HG02870 (cell line): ENCODE data around the gene ALK.

Source experiments
- ATAC-seq: cut with Tn5 transposase; IDR thresholded peaks from one replicate; pipeline ENCODE4 v1.9.1; 2021; ENCODE audit warnings: mild to moderate bottlenecking, moderate library complexity; ENCODE audit not compliant: unreplicated experiment

Gene ALK

DNA sequence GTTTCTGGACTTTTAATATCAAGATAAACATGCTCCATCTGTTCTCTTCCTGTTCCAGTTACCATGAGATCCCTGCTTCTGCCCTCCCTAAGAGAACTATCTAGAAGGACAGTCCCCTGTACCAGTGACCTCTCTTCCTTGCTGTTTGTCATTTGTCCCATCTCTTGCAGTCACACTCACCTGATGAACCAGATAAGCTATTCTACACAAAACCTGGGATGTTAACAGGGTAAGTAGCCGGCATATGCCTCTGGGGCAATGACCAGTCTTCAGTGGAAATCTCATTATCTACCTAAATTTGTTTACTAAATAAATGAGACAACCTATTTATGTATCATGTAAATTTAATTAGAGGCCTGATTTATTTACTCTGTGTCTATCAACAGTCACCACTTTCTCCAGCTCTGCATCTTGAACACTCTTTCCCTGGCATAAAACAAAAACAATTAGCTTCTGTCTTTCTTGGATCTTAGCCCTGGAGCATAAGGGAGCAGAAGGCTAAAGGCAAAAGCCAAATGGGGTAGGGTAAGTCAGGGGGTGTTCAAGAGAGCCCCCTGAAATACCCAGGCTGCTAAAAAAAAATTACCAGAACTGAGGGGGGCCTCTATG lies 337.7 kb downstream of the ALK start:
- no peak for ATAC-seq

DNA sequence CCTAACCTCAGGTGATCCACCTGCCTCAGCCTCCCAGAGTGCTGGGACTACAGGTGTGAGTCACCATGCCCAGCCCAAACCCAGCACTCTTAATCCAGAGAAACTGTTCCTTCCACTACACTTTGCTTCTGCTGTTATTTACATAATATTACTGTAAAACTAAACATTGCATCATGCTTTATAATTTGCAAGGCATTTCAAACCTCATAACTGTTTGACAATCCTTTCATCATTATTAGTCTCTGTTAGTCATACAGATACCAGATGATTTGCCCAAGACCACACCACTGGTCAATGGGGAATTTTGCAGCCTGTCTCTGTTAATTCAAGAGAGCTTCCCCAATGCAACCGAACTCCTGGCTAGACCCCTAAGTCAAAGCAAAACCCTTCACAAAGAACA lies 338.3 kb downstream of the ALK start:
- ATAC-seq: peak; percentile 82

- ATAC-seq: no peak
These were observed 339.3 kb downstream of the ALK start for GRCh38 chr2:29582062-29582461.

DNA sequence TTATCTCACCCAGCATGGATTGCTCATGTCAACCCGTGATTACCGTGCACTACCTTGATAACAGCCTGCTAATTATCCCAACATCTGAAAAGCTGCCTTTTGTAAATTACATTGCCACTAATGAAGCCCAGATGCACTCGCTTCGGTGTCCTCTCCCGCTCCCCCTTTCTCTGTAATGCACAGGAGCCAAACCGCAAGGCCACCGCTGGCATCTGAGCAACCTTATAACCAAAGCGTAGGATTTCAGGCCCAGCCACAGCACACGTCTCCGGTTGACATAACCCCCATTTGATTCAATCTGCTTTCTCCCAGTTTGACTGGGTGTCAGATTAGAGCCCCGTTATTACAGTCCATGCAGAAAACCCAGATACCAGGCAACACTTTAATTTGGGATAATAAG lies 341.2 kb downstream of the ALK start:
- no peak for ATAC-seq

GRCh38 chr2:29579495-29580169 lies 341.8 kb downstream of the ALK start:
- no peak for ATAC-seq

DNA sequence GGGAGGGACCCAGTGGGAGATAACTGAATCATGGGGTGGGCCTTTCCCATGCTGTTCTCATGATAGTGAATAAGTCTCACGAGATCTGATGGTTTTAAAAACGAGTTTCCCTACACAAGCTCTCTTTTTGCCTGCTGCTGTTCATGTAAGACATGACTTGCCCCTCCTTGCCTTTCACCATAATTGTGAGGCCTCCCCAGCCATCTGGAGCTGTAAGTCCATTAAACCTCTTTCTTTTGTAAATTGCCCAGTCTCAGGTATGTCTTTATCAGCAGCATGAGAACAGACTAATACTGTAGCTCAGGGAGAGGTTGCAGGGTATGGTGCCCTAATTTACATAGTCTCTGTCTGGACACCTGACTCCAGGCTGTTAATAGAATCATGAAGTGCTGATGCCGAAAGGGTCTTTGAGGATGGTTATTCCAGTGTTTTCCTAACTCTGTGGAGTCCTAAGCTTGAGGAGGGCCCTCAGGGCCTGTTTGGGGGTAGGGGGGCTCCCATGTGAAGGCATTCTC lies 343.2 kb downstream of the ALK start:
- no peak for ATAC-seq

DNA sequence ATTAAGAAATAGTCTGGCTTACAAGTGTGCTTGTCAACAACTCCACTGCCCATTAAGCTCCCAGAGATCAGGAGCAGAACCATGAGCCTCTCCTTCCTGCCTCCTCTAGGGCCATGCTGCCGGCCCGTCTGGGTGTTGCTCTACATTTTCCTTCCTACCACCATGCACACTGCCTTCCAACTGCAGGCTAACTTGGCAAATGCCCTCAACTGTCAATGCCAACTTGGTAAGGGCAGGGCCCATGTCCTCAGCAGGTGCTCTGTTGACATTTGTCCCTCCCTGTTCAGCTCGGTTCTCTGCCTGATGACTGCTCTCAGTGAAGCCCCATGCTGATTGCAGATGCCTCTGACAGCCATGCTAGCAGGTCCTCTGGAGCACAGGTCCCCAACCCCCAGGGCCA lies 345.2 kb downstream of the ALK start:
- no peak for ATAC-seq

- no peak for ATAC-seq
These were observed 346.0 kb downstream of the ALK start for GRCh38 chr2:29575370-29575890.

- no peak for ATAC-seq
These were observed 347.8 kb downstream of the ALK start for GRCh38 chr2:29573612-29574011.

DNA sequence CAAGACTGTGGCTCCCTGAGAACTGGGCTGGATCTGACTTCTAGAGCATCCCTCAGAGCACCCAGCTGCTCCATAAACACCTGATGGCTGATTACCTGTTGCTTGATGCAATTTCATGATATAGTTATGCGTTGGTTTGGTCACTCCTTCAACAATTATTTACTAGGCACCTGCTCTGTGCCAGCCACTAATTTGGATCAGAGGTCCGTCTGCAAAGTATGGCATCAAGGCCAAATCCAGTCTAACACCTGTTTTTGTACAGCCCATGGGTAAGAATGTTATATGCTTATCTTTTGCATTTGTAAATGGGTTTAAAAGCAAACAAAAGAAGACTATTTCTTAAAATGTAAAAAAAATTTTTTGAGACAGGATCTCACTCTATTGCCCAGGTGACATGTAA lies 348.2 kb downstream of the ALK start:
- ATAC-seq: no peak

DNA sequence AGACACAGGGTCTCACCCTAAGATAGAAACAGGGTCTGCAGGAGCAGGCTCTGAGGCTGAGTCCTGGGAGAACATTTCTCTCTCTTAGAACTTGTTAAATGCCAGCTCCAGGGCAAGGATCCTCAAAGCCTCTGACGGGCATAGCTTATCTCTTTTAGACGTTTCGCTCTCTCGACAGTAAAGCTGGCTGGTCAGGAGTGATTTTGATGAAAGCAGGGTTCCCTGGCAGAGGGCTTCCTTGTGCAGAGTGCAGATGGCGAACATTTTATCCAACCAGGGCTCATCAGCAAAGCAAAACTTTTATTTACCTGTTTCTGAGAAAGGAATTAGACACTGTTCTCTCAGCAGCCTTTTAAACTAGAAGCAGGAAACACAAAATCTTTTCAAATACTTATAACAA lies 350.8 kb downstream of the ALK start:
- ATAC-seq: no peak

DNA sequence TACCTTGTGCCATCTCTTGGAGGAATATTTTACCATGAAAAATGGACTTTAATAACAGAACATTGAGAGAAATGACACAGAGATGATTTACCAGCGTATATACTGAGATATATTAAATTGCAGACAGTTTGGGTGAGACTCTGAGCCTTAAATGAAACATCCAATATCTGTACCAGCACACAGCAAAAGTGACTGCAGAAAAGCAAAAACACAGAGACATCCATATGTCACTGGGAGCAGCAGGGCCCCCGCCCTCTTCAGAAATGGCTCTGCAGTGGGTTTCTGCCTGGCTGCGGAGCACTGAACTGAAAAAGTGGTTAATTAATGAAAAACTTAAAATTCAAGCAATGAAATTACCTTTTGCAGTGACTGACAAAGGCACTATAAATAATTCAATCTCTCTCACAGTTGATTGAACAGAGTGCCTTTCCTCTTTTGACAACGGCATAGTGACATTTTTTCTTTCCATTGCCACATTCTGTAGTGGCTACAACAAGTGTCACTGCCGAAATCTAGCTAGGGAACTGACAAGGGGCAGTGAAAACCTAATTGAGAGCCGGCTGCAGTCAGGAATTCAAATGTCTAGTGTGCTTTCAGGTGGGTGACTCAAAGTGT lies 353.4 kb downstream of the ALK start:
- ATAC-seq: no peak

- no peak for ATAC-seq
These were observed 357.7 kb downstream of the ALK start for GRCh38 chr2:29563697-29564096.

- no peak for ATAC-seq
These were observed 358.5 kb downstream of the ALK start for GRCh38 chr2:29562896-29563295.

DNA sequence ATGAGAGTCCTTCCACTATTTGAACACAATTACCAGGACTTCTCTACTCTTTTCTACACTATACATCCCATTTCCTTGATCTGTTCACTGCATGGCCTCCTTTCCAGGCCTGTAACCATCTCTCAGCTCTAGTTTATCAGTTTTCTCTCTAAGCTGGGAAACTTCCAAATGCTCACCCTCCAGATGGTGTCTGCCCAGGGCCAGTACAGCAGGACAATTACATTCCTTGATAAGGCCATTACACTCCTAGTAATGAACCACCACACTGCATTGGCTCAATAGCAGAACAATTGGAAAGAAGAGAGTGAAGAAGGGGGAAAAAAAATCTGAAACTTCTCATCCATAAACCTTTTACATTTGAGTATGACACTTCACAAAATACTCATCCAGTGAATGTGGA lies 359.1 kb downstream of the ALK start:
- no peak for ATAC-seq

DNA sequence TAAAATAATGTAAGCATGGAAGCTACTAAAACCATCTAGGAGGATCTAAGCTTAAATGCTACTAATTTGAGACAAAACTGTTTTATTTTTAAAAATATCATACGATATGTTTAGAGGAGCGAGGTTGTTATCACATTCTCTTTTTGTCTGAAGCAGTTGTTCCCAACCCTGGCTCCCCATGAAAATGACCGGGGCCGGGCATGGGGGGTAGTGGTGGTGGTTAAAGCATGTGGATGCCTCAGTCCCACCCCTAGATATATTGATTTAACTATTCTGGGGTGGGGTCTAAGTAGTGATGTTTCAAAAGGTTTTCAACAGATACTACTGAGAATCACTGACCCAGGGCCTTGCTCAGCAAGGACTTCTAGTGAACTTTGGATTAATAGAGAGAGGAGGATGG lies 359.8 kb downstream of the ALK start:
- no peak for ATAC-seq

DNA sequence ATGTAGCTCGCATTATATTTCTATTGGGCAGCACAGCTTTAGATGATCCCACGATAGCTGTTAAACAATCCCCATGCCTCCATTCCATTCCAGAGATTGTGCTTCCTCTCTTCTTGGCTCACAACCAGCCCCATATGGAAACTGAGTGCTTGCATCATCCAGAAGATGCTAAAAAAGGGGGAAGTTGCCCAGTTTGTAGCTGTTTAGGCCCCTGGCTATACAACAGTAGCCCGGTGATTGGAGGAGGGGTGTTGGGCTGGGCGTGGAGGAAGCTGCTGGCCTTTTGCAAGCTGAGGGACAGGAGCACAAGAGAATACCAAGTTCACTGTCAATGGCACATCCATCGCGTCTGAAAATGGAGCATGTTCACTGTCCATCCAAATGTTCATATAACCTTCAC lies 360.2 kb downstream of the ALK start:
- no peak for ATAC-seq

GRCh38 chr2:29560566-29560965 lies 360.8 kb downstream of the ALK start:
- no peak for ATAC-seq

DNA sequence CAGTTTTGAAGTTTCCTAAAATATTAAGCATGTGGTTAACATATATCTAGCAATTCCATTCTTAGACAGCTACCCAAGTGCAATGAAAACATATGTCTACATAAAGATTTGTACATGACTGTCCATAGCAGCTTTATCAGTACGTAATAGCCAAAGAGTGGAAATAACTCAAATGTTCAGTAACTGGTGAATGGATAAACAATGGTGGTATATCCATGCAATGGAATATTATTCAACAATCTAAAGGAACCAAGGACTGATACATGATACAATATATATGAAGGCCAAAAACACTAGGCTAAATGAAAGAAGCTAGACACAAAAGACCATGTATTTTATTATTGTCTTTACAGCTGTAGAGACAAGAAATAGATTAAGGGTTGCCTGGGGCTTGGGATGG lies 361.4 kb downstream of the ALK start:
- no peak for ATAC-seq

- ATAC-seq: no peak
These were observed 361.8 kb downstream of the ALK start for GRCh38 chr2:29559578-29559977.

- ATAC-seq: no peak
These were observed 363.3 kb downstream of the ALK start for GRCh38 chr2:29558097-29558496.

DNA sequence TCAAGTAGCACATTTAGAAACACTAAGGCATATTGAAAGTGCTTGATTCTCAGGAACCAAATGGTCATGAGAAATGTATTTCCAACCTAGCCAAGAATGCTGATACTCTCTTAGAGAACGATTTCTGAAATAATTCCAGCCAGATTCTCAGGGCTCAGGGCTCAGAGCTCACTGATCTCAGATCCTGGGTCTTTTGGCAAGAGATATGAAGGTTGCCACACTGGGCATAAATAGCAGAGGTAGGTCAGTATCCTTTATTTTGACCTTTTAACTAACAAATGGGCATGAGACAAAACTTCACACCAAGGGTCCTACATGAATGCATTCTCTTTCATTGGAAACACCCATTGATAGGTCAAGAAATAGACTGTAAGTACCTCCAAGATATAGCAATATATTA lies 364.1 kb downstream of the ALK start:
- no peak for ATAC-seq
